ENCODE data around the gene SRL. TPM values are rescaled to one million over a fixed set of nuclear protein-coding genes. Genes with fewer than 3 reads are reported as not detected.

SRL gene
- polyA plus RNA-seq, 1 of the 3 experiments (the other 2 are of a cell fraction), result not detected

GRCh38 chr16:4263504-4264436, 21.9 kb upstream of the SRL start (continued):
- TF ChIP-seq REST (IDR thresholded peaks at IDR 0.05; ENCODE audit: low read depth, low read length) (no peak), SMC3 (IDR thresholded peaks at IDR 0.05; ENCODE audit: low read depth, low read length) (peak; percentile 26; the same call in 1 of the 2 replicates), FOXM1 (IDR thresholded peaks at IDR 0.05; ENCODE audit: low read depth) (no peak), TCF12 (IDR thresholded peaks at IDR 0.05) (peak; percentile 86), SIN3A (IDR thresholded peaks at IDR 0.05; ENCODE audit: borderline replicate concordance, low read depth, low read length) (no peak), POLR2AphosphoS5 (IDR thresholded peaks at IDR 0.05; ENCODE audit: low read depth, low read length) (no peak), MEF2A (IDR thresholded peaks at IDR 0.05; ENCODE audit: borderline replicate concordance, low read depth) (no peak), CHD2 (IDR thresholded peaks at IDR 0.05; ENCODE audit: low read length, partially characterized antibody) (peak; percentile 52), MXI1 (IDR thresholded peaks at IDR 0.05; ENCODE audit: low read depth, low read length) (peak; percentile 41; the same call in 1 of the 2 replicates), RFX5 (IDR thresholded peaks at IDR 0.05; ENCODE audit: low read length) (no peak), NFIC (IDR thresholded peaks at IDR 0.05; ENCODE audit: borderline replicate concordance) (no peak), JUND (IDR thresholded peaks at IDR 0.05) (no peak), PBX3 (IDR thresholded peaks at IDR 0.05) (no peak), IRF3 (IDR thresholded peaks at IDR 0.05; ENCODE audit: low read depth, low read length) (no peak)
